Measurements from ENCODE around the gene KIF2A.

KIF2A gene

GRCh38 chr5:62284946-62285891, 20.8 kb upstream of the KIF2A start:
- CTCF ChIA-PET, result interaction anchor here (0.6 kb wide), 1 partner anchor 16 kb away, joined by 3 read pairs; no protein-coding TSS in a partner anchor
- POLR2A ChIA-PET, result no interaction called here
- H3K4me1 ChIP-seq (ENCODE audit: control insufficient read depth, insufficient read depth, low read length), result no peaks in the 10 kb centered on the region
- no peaks in the 10 kb centered on the region for H3K36me3 ChIP-seq (ENCODE audit: control insufficient read depth in 2 of 2, insufficient read depth in 1 of 2, low read length in 2 of 2)
- TF ChIP-seq ZNF398 (tag by site-specific recombination; IDR thresholded peaks at IDR 0.05), result no peak
- no peak for TF ChIP-seq ZNF274 (IDR thresholded peaks at IDR 0.05; ENCODE audit: low read length)
- no peak for TF ChIP-seq ZNF274 (tag by site-specific recombination; IDR thresholded peaks at IDR 0.05; ENCODE audit: borderline replicate concordance)
- no peaks in the 10 kb centered on the region for H3K9me3 ChIP-seq (ENCODE audit: control insufficient read depth, insufficient read depth, low read depth, low read length)
- no peak overlapping the region for H3K4me3 ChIP-seq (ENCODE audit: low read depth, low read length)
- no peak overlapping the region for H3K27ac ChIP-seq (ENCODE audit: extremely low read depth, low read depth, low read length)

GRCh38 chr5:62286834-62287233, 19.2 kb upstream of the KIF2A start:
- CTCF ChIA-PET, result no interaction called here
- no peaks in the 10 kb centered on the region for H3K9me3 ChIP-seq (ENCODE audit: control insufficient read depth, insufficient read depth, low read depth, low read length)
- H3K4me3 ChIP-seq (ENCODE audit: low read depth, low read length), result no peak overlapping the region
- POLR2A ChIA-PET, result no interaction called here
- TF ChIP-seq ZNF558 (tag by site-specific recombination; IDR thresholded peaks at IDR 0.05) (no peak), INSM2 (tag by site-specific recombination; IDR thresholded peaks at IDR 0.05) (no peak), SCRT2 (tag by site-specific recombination; IDR thresholded peaks at IDR 0.05) (no peak)
- H3K4me1 ChIP-seq (ENCODE audit: control insufficient read depth, insufficient read depth, low read length), result no peaks in the 10 kb centered on the region
- no peaks in the 10 kb centered on the region for H3K36me3 ChIP-seq (ENCODE audit: control insufficient read depth in 2 of 2, insufficient read depth in 1 of 2, low read length in 2 of 2)
- H3K27ac ChIP-seq (ENCODE audit: extremely low read depth, low read depth, low read length), result no peak overlapping the region

- POLR2A ChIA-PET, result no interaction called here
- Histone ChIP-seq H3K4me3 (ENCODE audit: low read depth, low read length) (no peak overlapping the region), H3K9me3 (ENCODE audit: control insufficient read depth, insufficient read depth, low read depth, low read length) (no peaks in the 10 kb centered on the region), H3K27ac (ENCODE audit: extremely low read depth, low read depth, low read length) (no peak overlapping the region), H3K36me3 (ENCODE audit: control insufficient read depth in 2 of 2, insufficient read depth in 1 of 2, low read length in 2 of 2) (no peaks in the 10 kb centered on the region), H3K4me1 (ENCODE audit: control insufficient read depth, insufficient read depth, low read length) (no peaks in the 10 kb centered on the region)
- TF ChIP-seq PRDM1 (tag by site-specific recombination; IDR thresholded peaks at IDR 0.05) (no peak), ZNF777 (tag by site-specific recombination; IDR thresholded peaks at IDR 0.05; ENCODE audit: borderline replicate concordance) (no peak), ZNF2 (tag by site-specific recombination; IDR thresholded peaks at IDR 0.05) (no peak), WT1 (tag by site-specific recombination; IDR thresholded peaks at IDR 0.05) (no peak), ZNF423 (tag by site-specific recombination; IDR thresholded peaks at IDR 0.05) (no peak), ZBTB20 (tag by site-specific recombination; IDR thresholded peaks at IDR 0.05) (no peak), ZNF24 (tag by site-specific recombination; IDR thresholded peaks at IDR 0.05) (no peak), ZNF639 (tag by site-specific recombination; IDR thresholded peaks at IDR 0.05) (no peak), ZNF548 (tag by site-specific recombination; IDR thresholded peaks at IDR 0.05) (no peak), MZF1 (tag by site-specific recombination; IDR thresholded peaks at IDR 0.05; ENCODE audit: borderline replicate concordance) (no peak), GLI2 (tag by site-specific recombination; IDR thresholded peaks at IDR 0.05; ENCODE audit: borderline replicate concordance, low read depth) (no peak), ZNF530 (tag by site-specific recombination; IDR thresholded peaks at IDR 0.05; ENCODE audit: low read depth) (no peak), ZNF670 (tag by site-specific recombination; IDR thresholded peaks at IDR 0.05; ENCODE audit: low read depth) (no peak), MEIS1 (CRISPR knock-in tag; IDR thresholded peaks at IDR 0.05; ENCODE audit: borderline replicate concordance) (no peak), ZNF214 (tag by site-specific recombination; IDR thresholded peaks at IDR 0.05; ENCODE audit: borderline replicate concordance) (no peak)
- CTCF ChIA-PET, result no interaction called here
Observed at GRCh38 chr5:62287237-62287636, 18.8 kb upstream of the KIF2A start.
